HG03108 (cell line): ENCODE measurements around the gene ZBTB48.
A peak's percentile ranks its signal among the peaks of the same experiment; 100 is the strongest.

Experiments
- ATAC-seq: cut with Tn5 transposase; IDR thresholded peaks from one replicate; pipeline ENCODE4 v1.9.1; 2021; ENCODE audit warnings: moderate library complexity; ENCODE audit not compliant: unreplicated experiment

The ZBTB48 gene

GRCh38 chr1:6603915-6604558 lies 24.2 kb downstream of the ZBTB48 start:
- ATAC-seq, result no peak

DNA sequence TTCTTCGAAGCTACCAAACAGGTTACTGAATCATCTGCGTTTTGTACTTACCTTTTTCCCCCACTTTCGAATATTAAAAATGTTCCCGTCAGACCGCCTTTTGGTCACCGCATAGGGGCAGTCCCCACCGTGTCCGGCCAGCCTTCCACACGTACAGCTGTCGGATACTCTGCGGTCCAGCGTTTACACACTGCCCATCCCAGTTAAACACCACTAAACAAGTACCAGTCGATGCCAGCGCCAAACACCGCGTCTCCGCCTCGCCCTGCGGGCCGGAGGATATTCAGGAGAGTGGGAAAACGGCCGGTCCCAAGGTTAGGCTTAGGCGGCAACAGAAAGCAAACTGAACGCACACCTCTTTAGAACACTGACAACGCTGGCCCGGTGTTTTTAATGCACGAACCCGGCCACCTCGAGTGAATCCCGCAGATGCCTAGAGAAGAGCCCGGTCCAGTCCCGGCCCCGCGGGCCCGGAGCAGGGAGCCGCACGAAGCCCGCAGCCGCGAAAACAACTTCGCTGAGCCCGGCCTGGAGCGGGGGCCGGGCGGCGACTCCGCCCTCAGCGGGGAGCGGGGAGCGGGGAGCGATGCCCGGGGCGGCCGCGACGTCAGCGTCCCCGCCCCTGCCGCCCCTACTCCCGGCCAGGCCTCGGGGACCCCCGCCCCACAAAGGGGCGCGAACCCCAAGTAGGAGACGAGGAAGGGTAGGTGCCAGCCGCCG lies 33.0 kb downstream of the ZBTB48 start:
- ATAC-seq, result peak; percentile 21

GRCh38 chr1:6613361-6614018 lies 33.7 kb downstream of the ZBTB48 start, which contains the start of gene PHF13:
Gene PHF13 (plus strand): TSS chr1:6613731. CDS start chr1:6614067, 336 bp downstream.
- ATAC-seq, result peak; percentile 89

DNA sequence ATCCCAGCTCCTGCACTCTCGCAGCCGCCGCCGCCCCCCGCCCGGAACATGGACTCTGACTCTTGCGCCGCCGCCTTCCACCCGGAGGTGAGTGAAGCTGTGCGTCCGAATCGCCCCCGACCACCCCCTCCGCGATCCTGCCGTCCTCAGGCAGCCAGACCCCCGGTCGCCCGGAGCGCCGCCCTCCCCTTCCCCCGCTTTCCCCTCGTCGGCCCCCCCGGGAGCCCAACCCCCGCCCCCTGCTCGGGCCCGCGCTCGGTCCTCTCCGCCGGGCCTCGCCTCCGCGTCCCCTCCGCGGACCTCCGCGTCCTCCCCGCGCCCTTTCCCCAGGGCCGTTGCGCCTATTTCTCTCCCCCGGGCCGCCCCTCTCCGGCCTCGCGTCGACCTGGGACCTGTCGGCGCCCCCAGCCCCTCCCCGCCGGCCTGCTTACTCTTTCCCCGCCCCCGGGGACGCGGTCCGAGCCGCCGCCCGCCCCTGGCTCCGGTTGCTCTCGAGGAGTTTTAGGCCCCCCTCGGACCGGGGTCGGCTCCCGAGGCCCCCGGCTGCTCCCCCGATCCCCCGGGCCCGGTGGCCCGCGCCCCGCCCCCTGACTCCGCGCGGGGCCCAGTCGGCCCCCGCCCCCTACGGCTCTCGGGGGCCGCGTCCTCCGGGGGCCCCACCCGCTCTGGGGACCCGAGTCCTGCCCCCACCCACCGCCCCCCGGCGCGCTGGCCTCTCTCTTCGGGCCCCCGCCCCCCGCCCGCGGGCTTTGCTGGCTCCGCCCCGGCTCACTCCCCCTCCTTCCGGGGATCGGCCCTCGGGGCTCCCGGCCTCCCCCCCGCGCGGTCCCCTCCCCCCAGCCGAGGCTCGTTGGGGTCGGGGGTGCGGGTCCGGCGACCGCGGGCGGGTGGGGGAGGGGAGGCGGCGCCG lies 34.5 kb downstream of the ZBTB48 start:
- no peak for ATAC-seq

DNA sequence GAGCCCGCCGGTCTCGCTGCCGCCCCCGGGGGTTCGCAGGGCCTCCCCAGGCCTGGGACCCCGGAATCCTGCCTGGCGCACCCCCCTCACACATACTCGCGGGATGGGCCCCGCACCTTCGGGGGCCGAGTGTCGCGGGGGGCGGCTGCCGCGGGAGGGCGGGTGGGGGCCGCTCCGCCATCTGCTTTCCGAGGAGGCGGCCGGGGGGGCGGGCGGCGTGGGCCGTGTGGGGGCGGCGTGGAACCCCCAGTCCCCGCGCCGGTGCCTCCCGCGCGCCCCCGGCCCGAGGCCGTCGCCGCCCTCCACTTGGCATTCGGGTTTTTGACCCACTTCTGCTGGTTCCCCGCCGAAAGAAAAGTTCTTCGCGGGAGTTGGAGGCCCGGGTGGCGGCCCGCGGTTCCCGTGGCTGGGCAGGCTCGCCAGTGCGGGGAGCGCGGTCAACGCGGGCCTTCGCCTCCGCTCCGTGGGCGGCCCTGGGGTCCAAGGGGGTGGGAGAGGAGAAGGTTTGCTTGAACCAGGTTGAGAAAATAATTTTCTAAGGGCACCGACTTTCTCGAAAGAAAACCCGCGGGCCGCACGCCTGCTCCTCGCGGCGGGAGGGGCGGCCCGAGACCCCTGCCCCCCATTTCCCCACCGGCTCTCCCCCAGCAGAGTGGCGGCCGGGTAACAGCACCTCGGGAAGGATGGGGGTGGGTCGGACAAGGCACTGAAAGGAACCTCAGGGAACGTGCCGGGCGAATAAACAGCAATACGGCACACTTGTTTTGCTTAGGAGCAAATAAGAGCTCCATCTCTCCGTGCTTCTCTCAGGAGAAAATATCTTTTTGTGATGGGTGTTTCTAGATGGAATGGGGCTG lies 35.4 kb downstream of the ZBTB48 start:
- ATAC-seq, result no peak

GRCh38 chr1:6619045-6619444 lies 39.3 kb downstream of the ZBTB48 start:
- ATAC-seq, result no peak

DNA sequence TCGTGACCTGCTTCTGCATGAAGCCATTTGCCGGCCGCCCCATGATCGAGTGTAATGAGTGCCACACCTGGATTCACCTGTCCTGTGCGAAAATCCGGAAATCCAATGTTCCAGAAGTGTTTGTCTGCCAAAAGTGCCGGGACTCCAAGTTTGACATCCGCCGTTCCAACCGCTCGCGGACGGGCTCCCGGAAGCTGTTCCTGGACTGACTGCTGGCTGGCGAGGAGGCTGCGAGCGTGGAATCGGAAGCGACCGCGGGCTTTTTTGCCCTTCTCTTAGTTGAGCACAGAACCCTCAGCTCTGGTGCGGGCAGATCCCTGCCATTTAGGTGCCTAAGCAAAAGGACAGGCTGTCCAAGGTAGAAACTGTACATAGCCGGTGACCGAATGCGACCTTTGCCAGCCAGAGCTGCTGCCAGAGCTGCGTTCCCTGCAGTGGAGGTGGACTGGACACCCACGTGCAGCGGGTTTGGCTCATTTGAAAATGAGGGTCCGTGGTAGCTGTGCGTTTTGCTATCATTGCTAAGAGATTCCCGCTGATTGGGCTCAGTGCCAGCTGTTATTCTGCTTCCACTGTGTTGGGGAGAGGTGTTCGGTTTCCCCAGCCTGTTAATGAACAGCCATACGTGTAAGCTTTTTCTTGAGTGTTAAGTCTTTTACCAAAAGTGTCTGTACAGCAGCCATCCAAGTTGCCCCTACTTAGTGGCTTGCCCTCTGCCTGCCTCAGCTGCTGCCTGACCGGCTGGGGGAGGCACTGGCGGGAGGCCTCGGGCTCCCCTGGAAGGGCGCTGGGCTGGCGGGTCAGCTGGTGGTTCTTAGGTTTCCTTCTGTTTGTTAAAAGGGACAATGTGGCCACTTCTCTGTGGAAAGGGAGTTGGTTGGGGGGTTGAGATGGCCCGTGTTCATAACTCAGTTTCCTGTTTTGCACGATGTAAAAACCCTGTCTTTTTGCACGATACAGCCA lies 41.9 kb downstream of the ZBTB48 start:
- ATAC-seq, result no peak

DNA sequence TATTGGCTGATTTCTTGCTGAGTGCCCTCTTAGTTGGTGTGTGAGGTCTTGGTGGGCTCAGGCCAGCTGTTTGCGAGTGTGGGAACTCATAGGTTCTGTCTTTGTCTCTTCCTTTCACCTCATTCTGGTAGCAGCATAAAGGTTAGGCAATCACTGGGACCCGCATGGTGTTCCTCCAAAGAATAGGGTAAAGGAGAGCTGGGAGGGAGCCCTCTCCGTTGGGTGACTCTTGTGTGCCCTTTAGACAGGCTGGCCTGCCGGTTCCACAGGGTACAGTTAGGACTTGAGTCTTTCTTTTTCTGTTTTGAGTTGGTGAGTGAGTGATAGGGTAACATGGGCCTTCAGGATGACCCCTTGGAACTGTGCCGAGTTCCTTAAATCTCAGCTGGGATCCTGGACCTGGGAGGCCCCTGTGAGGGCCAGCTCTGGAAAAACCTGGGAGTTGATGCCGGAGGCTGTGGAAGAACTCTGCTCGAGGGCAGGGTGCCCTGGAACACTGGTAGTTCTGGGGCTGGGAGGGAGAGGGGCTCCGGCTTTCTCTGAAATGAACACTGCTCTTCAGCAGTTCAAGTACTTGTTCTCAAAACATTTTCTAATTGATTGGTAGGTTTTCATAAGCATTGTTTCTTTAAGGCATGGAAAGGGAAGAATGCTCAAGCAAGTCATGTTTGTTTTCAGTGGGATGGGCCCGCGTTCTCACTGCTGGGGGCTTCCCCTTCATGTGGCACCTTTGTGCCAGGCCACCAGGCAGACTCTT lies 42.8 kb downstream of the ZBTB48 start:
- ATAC-seq, result no peak

- ATAC-seq, result no peak
Measured at GRCh38 chr1:6623269-6623965, 43.6 kb downstream of the ZBTB48 start.

- ATAC-seq, result peak; percentile 75
Measured at GRCh38 chr1:6624710-6625583, 45.2 kb downstream of the ZBTB48 start, which contains the start of gene THAP3. Gene THAP3 (plus strand): TSS chr1:6624868. CDS start chr1:6625219, 351 bp downstream.

- ATAC-seq, result peak; percentile 25
Measured at GRCh38 chr1:6625584-6626149, 45.9 kb downstream of the ZBTB48 start.

GRCh38 chr1:6627031-6627430 lies 47.2 kb downstream of the ZBTB48 start:
- ATAC-seq, result no peak

DNA sequence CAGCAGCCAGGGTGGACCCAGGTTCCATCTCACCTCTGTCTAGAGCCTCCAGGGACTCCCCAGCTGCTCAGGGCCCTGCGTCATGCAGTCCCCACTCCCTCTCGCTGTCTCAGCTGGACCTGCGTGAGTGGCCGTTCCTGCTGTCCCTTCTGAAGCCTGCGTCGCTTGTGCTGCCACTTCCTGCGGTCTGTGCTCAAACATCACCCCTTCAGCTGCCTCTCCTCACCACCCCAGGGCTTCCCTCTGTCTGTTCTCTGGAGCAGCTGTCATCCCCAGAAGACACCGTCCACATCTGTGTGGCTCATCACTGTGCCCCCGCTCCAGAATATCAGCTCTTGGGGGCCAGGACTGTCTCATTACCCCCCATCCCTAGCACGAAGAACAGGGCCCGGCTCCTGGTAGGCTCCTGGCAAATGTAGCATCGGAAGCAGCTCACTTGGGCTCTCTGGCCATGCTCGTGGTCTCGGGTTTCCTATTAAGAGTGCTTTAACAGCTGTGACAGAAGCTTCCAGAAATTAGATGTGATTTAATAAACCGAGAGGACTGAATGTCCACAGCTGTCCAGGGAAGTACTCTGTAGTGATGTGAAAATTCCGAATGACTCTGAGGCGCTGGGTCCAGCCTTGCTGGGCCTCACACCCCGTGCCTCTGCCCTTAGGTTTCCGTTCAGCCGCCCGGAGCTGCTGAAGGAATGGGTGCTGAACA lies 48.2 kb downstream of the ZBTB48 start:
- no peak for ATAC-seq

DNA sequence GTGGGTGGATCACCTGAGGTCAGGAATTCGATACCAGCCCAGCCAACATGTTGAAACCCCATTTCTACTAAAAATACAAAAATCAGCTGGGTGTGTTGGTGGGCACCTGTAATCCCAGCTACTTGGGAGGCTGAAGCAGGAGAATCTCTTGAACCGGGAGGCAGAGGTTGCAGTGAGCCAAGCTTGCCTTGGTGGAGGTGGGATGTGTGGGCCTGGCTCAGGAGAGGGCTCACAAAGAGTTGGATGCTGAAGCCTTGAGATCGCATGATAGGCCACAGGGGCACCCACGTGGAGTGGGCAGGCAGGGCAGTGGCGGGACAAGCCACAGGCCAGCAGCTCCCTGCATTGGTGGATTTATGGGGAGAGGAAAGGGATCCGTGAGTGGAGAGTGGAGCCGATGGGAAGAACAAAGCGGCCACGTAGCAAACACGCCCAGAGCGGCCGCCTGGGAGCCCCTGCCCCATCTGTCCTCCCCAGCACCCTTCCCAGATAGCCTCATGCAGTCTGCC lies 49.2 kb downstream of the ZBTB48 start:
- no peak for ATAC-seq

DNA sequence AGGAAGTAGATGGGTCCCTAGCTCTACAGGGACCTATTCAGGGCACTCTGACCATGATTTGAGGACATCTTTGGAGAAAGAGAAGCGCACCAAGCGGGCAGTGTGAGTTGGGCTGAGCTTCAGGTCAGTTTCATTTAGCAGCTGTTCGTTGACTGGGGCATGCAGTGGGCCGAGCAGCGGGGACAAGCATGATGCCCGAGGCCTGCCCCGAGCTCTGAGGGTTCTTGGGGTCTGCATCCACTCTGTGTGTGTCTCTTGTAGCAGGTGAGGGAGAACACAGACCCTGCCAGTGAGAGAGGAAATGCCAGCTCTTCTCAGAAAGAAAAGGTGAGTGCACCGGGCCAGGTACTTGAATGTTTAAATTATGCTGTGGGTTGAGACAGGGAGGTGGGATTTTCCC lies 50.2 kb downstream of the ZBTB48 start:
- no peak for ATAC-seq
